Suppressor macrophage treated with lipopolysaccharide for 4 hours (primary cell): ENCODE data around the gene YPEL4.

Experiments used
- DNase-seq: peaks from one replicate; pipeline ENCODE4 v3.0.0-alpha.2; 2020

YPEL4 gene

DNA sequence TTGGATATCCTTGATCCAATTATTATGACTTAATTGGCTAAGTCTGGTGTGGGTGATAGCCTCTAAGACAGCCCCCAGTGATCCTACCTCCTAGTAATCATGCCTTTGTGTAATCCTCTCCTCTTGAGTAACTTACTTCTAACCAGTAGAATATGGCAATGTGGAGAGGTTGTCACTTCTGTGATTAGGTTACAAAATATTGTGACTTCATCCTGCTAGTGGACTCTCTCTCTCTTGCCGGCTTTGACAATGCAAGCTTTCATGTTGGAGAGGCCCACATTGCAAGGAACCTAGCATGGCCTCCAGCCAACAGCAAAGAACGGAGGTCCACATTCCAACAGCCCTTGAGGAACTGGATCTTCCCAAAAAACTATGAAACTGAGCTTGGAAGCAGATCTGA lies 19.5 kb downstream of the YPEL4 start:
- peak; percentile 3 for DNase-seq

DNA sequence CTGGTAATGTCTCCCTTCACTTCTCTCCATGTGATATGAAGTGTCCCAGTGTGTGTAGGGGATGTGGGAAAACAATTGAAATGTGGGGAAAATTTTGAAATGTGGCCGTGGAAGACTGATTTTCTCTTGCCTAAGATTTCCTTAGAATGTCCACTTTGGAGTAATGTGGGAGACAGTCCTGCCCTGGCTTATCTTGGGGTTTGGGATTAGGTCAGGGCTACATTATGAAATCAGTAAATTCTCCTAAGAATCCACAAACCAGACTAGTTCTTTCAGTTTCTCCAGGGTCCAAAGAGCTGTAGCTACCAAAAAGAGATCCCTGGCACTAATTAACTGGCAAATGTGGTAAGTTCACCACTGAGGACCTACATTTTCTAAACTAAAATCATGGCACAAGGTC lies 22.8 kb downstream of the YPEL4 start:
- DNase-seq: no peak

DNA sequence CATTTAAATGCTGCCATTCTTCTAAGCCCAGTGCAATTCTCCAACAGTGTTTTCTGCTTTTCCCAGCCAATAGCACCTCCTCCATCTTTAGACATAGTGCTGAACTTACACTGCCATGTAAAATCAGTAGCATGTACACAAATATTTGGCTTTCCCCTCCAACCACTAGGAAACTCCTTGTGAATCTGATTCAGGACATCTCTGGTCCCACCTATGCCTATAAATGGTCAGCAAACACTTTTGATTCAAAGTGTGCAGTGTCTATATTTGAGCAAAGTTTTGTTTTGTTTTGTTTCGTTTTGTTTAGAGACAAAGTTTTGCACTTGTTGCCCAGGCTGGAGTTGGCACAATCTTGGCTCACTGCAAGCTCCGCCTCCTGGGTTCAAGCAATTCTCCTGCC lies 24.8 kb downstream of the YPEL4 start:
- no peak for DNase-seq

DNA sequence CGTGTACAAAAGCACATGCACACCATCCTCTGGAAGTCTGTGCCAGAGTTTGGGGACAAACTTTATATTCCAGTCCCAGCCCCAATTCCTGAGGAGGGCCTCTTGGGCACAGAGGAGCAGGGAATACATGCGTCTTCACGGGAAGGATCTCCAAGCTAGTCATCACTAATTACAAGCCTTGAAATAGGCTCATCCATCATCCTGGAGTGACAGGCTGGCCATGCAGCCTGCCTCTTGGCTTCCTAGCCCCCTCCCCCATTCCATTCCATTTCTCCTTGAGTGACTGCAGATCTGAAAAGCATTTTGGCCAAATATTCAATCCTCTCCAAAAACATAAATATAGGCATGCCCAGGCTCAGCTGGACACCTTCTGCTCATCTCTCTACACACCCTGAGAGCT lies 27.4 kb downstream of the YPEL4 start:
- no peak for DNase-seq

DNA sequence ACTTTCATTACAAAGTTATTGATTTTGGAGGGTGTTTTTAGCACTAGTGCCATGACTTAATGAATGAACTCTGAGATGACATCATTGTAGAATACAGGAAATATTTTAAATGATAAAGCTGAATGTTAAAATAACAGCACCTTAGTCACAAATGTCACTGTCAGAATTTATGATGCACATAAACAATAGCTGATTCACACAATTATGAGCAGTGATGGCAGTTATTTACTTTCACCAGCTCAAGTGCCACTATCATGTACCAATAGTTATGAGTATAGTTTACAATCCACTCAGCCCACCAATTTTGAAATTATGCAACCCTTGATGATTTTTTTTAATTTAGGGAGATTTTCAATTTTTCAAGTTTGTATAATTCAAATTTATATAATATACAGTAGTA lies 29.2 kb downstream of the YPEL4 start:
- no peak for DNase-seq

DNA sequence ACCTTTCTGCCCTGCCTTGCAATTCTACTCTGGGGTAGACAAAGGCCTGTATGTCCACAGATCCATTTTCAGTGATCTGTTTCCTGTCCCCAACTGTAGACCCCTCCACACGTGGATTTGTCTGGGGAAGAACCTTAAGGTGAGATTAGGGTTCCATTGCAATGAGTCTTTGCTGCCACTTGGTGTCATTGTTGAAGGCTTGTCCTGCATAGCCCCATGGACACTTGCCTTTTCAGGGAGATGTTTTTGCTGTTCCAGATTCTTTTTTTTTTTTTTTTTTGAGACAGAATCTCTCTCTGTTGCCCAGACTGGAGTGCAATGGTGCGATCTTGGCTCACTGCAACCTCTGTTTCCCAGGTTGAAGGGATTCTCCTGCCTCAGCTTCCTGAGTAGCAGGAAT lies 30.4 kb downstream of the YPEL4 start:
- no peak for DNase-seq

DNA sequence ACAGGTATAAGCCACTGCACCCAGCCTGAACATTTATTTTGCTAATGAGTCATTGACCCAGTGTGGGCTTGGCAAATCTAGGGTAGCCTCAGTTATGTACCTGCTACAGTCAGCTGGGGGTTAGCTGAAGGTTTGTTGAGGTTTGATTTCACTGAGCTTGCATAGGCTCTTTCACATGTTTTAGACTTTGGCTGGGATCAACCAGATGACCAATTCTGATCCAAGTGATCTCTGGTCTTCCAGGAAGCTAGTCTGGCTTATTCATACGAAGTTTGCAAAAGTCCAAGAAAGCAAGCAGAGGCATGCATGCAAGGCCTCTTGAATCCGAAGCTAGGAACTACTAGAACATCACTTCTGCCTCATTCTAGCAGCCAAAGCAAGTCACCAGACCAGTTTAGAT lies 31.3 kb downstream of the YPEL4 start:
- DNase-seq: no peak

DNA sequence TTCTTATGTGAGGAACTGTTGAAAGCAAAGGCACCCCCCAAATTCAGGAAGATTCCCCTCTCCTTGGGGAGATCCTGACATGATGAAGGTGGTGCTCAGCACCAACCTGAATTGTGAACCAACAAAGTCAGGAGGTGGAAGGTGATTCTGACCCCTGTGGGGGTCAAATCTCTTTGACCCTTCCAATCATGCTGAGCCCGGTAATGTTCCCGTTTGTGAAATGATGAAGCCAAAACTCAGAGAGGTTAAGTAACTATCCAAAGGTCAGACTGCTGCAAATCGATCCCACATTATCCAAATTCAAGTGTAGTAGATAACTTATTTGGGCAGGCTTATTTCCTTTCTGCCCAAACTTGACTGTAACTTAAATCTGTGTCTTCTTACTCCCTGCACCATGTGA lies 33.1 kb downstream of the YPEL4 start:
- DNase-seq: no peak

DNA sequence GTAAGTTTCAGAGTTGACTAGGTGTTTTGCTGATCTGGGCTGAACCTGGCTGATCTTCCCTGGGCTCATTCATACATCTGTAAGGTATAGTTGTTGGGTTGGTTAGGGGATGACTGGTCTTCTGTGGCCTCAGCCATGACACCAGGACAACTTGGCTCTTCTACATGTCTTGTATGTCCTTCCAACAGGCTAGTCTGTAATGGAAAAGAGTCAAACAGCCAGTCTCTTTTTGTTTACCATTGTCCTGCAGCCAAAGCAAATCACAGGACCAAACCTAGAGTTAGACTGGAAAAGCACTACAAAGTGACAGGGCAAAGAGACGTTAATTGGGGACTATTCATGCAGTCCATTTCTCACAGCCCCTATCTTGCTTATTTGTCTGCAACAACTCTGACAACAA lies 34.4 kb downstream of the YPEL4 start:
- no peak for DNase-seq

DNA sequence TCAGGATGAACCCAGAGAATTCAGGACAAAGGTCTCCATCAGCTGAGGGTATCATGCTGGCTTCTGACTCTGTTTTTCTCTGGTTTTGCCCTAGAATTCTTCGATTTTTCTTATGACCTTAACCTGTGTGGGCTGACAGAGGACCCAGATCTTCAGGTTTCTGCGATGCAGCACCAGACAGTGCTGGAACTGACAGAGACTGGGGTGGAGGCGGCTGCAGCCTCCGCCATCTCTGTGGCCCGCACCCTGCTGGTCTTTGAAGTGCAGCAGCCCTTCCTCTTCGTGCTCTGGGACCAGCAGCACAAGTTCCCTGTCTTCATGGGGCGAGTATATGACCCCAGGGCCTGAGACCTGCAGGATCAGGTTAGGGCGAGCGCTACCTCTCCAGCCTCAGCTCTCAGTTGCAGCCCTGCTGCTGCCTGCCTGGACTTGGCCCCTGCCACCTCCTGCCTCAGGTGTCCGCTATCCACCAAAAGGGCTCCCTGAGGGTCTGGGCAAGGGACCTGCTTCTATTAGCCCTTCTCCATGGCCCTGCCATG lies 35.4 kb downstream of the YPEL4 start:
- no peak for DNase-seq

DNA sequence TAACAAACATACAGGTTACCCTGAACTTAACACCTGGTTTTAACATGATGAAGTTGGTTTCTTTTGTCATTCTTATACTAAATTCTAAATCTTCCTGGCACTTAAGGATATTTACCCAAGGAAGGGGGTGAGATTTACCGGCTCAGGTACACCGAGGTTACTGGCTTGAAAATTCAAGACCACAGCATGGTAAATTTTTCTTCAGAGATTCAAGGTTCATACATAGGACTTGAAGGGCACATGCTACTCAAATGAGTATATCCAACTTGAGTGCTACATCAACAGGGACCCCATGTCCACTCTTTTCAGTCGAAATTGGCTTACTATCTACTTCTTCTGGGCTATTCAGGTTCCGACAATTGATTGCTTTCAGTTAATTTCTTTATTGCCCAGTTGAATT lies 39.5 kb downstream of the YPEL4 start:
- DNase-seq: no peak

DNA sequence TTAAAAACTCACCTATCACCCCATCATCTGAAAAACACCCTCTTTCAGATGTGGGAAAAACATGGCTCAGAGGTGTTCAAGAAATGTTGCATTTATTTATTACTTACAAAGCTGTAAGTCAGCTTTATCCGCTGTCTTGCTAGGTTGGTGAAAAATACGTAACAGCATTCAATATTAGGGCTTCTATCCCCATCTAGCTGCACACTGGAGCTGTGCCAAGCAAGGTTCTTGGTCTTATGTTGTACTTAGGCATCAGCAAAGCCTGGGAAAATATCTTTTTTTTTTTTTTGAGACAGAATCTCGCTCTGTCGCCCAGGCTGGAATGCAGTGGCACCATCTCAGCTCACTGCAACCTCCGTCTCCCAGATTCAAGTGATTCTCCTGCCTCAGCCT lies 44.7 kb downstream of the YPEL4 start:
- no peak for DNase-seq

DNA sequence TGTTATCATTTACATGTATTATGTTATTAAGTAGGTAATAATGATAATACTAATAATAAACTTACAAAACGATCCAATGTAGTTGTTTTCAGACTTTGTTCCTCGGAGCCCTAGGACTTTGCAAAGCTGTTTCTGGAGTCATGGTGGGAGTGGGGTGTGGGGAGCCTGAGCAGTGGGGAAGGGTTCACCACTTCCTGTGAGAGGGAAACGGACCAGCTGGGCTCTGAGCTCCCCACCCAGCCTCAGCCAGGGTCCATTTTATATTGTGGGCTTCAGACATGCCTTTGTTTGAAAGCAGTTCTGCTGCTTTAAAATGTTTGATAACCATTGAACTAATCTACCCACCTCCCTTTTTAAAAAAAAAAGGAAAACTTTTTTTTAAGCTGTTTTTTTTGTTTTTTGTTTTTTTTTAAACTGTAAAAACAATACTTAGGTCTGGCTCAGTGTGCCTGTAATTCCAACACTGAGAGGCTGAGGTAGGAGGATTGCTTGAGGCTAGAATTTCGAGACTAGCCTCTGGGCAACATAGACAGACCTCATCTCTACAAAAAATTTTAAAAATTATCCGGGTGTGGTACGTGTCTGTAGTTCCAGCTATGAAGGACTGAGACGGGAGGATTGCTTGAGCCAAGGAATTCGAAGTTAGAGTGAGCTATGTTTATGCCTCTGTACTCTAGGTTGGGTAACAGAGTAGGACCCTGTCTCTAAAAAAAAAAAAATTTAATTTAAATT lies 45.2 kb downstream of the YPEL4 start:
- no peak for DNase-seq

DNA sequence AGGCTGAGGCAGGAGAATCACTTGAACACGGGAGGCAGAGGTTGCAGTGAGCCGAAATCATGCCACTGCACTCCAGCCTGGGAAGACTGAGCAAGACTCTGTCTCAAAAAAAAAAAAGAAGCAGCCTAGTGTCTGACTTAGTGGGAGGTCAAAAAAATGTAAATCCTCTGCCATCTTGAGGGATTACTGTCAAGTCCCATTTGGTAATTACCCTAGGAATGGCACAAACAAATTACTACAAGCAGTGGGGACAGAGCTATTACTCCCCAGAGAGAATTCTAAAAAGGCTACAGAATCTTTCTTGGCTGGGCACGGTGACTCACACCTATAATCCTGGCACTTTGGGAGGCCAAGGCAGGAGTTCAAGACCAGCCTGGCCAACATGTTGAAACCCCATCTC lies 48.4 kb downstream of the YPEL4 start:
- no peak for DNase-seq

DNA sequence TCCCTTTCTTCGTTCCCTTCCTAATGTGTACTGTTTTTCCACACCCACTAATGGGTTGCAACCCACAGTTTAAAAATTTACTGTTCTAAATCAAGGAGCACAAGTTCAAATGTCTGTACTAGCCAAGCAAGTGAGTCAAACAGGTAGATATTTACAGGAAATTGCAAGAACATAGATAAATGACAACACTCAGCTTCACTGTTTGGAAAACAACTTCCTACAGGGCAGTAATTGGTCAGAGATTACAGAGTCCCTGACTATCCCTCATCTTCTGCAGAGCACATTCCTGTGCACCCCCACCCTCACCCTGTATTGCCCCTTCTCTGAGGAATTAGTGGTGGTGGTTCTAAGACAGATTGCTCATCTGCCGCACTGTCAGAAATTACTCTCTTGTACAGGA lies 50.3 kb downstream of the YPEL4 start:
- no peak for DNase-seq

DNA sequence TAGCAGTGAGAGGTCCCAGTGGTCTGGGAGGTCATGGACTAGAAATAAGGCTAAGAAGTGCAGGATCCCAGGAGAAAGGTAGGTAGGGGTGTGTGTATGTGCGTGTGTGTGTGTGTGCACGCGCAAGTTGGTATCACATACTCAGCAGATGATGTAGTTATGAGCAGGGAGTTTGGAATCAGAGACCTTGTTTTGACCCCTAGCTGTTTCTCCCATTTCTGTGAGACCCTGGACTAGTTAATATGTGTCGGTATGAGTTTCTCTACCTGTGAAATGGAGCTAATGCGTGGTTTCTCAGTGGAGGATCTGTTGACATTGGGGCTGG lies 50.9 kb downstream of the YPEL4 start:
- no peak for DNase-seq

DNA sequence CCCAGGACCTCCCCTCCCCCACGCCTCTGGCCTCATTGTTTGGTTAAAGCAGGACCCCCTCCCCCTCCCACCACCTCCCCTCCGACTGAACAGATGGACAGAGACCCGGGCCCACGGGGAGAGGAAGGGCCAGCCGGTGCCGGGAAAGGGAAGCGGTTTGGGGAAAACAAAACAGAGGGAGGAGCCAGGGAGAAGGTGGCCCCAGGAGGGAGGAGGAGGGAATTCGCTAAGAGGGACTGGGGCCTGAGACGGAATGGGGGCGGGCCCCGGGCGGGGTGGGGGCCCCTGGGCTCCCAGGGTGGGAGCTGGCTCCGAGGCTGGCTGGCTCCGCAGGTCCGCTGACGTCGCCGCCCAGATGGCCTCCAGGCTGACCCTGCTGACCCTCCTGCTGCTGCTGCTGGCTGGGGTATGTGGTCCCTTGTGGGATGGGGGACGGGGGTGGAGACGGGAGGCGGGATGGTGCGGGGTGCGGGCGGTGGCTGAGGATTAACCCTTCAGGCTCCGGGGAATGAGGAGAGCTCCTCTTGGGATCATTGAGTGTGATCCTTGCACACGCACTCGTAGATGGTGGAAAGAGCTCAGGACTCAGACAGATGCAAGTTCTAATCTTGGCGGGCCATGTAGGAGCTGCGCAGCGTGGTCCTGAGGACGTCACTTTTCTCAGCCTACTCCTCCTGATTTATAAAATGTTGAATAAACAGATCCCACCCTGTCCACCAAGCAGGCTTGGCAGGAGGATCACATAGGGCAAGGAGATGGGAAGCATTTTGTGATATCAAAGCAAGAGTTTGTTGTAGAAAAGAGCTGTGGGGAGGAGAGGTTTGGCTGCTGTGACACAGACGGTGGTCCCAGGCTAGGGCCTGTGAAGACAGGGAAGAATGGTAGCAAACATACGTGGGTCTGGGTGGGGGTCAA lies 51.5 kb downstream of the YPEL4 start:
- peak; percentile 77 for DNase-seq

DNA sequence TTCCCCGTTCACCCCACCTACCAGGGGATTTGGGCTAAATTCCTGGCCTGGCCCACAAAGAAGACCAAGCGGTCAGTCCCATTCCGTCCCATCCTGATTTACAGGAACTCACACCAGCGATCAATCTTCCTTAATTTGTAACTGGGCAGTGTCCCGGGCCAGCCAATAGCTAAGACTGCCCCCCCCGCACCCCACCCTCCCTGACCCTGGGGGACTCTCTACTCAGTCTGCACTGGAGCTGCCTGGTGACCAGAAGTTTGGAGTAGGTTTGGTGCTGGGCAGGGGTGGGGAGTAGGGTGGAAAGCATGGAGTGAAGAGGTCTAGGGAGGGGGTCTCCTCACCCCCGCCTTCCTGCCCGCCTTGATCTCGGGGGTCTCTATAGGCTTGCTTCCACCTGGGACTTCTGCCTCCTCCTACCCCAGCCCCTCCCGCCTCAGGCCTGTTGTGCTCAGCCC lies 52.2 kb downstream of the YPEL4 start, which contains the start of gene SERPING1:
Gene SERPING1, plus strand, starts transcription at position 225 of the 455 bp plus-strand sequence. CDS start 586 bp downstream, outside the sequence.
- no peak for DNase-seq

DNA sequence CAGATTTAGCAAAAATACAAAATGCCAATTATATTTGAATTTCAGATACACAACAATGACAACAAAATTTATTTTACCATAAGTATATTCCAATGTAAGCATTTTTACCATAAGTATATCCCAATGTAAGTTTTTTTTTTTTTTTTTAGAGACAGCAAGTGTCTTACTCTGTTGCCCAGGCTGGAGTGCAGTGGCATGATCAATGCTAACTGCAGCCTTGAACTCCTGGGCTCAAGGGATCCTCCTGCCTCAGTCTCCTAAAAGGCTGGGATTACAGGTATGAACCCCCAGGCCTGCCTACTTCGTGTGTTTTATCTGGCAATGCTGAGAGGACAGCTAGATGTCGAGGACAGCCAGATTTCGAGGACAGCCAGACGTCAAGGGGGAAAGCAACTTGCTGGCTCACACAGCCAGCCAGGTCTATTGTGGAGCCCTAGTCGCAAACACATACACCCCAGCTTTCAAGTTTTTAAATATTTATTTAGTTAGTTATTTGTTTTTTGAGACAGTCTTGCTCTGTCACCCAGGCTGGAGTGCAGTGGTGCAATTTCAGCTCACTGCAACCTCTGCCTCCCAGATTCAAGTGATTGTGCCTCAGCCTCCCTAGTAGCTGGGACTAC lies 53.3 kb downstream of the YPEL4 start:
- no peak for DNase-seq
